GM12864 (cell line): Measurements from ENCODE around the gene MCCC2.
"Not testable (repeated sequence)": the region's sequence is repeated elsewhere in the genome, so short reads cannot be mapped to it uniquely, and the experiment has no call there.

Experiments
- DNase-seq: peaks from one replicate; pipeline ENCODE4 v3.0.0-alpha.2; 2011; ENCODE audit warnings: low read depth
- H3K4me3 ChIP-seq: 2 replicates; pipeline ENCODE4 v1.5.1; 2011; ENCODE audit warnings: mild to moderate bottlenecking, low read depth, low read length, control low read depth
- TF ChIP-seq, protein P1 (sequence below): IDR thresholded peaks from 2 replicates; pipeline ENCODE4 v1.5.1; 2011; ENCODE audit warnings: low read depth, mild to moderate bottlenecking, moderate library complexity, low read length, control low read depth, inconsistent platforms; ENCODE audit errors: missing control alignments

Gene MCCC2

DNA sequence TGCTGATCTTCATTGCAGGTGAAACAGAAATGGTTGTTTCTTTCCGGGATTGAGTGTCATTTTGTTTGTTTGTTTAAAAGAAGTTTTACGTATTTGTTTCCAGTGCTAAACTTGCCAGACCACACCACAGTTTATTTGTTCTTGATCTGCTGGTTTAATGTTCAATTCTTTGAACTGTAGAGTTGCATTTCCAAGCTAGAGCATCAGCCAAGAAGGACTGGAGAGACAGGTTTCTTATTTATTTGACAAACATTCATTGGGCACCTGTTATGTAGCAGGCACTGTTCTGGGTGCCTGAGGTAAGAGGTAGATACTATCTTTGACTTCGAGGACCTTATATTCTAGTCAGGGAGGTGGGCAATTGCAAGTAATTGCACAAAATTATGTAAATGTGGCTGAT lies 45.0 kb downstream of the MCCC2 start:
- no peak overlapping the region for H3K4me3 ChIP-seq
- DNase-seq, result no peak

DNA sequence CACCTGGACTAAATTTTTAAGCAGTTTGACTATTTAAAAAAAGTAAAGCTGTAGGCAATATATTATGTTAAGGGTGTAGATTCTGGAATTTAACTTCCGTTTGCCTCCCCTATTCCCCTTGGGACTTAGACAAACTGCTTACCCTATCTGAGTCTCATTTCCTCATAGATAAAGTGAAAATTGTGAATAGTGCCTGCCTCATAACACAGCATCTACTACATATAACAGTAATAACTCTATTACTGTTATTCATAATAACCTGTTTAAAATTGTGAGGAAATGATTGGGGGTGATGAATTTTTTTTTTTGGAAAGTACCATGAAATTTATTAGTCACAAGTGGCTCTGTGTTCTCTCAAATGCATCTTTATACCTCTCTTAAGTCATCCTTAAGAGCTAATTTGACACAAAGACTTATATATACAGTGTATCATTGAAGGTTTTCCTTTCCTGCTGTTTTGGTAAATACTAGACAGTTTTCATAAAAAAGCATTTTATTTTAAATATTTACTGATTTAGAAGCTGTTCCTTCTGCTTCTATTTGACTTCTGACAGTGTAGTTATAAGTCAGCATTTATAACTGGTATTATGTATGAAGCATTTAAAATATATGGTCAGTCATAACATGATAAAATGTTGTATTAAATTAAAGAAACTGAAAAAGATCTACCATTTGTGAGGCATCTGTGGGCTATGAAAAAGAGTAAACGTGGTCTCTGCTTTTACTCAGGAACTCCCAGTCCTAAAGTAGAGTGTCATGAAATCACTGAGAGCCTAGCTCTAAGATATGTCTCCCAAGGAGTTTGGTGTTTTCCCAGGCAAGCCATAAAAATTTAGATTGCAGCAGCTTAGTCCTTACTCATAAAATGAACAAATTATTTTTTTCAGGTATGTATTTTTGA lies 46.4 kb downstream of the MCCC2 start:
- DNase-seq, result no peak
- TF ChIP-seq, protein P1, sequence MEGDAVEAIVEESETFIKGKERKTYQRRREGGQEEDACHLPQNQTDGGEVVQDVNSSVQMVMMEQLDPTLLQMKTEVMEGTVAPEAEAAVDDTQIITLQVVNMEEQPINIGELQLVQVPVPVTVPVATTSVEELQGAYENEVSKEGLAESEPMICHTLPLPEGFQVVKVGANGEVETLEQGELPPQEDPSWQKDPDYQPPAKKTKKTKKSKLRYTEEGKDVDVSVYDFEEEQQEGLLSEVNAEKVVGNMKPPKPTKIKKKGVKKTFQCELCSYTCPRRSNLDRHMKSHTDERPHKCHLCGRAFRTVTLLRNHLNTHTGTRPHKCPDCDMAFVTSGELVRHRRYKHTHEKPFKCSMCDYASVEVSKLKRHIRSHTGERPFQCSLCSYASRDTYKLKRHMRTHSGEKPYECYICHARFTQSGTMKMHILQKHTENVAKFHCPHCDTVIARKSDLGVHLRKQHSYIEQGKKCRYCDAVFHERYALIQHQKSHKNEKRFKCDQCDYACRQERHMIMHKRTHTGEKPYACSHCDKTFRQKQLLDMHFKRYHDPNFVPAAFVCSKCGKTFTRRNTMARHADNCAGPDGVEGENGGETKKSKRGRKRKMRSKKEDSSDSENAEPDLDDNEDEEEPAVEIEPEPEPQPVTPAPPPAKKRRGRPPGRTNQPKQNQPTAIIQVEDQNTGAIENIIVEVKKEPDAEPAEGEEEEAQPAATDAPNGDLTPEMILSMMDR, result no peak
- no peak overlapping the region for H3K4me3 ChIP-seq

More for the DNA sequence above, 45.0 kb downstream of the MCCC2 start:
- TF ChIP-seq, protein P1, result no peak

GRCh38 chr5:71637133-71637532 lies 50.0 kb downstream of the MCCC2 start:
- H3K4me3 ChIP-seq, result no peak overlapping the region
- no peak for DNase-seq
- TF ChIP-seq, protein P1, result no peak

DNA sequence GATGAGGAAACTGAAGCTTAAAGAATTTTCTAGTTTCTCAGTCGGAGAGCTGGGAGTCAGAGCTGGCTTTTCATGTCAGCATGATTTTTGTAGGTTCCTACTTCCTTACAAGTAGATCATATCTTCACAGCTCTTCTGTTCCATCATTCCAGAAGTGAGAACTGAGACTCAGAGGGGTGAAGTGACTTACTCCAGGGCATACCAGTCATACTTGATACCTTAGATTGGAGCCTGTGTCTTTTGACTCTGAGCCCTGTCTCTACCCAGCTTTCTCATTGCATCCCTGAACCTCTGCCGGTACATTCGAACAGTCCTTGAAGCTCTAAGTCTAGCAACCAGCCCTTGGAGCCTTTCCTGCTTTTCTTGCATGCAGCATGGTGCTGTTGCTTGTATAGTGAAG lies 53.3 kb downstream of the MCCC2 start:
- H3K4me3 ChIP-seq, result no peak overlapping the region
- no peak for DNase-seq
- TF ChIP-seq, protein P1, result no peak

- no peak for DNase-seq
- no peak overlapping the region for H3K4me3 ChIP-seq
- TF ChIP-seq, protein P1, result no peak
Measured at GRCh38 chr5:71645030-71645429, 57.9 kb downstream of the MCCC2 start.

GRCh38 chr5:71650940-71651339 lies 63.8 kb downstream of the MCCC2 start:
- not testable (repeated sequence) for DNase-seq, H3K4me3 ChIP-seq

- no peak for DNase-seq
- H3K4me3 ChIP-seq, result no peak overlapping the region
- TF ChIP-seq, protein P1, result no peak
Measured at GRCh38 chr5:71651579-71651978, 64.4 kb downstream of the MCCC2 start.
